H1 (cell line): Measurements from ENCODE around the gene RARRES1. TPM values are rescaled to one million over a fixed set of nuclear protein-coding genes. Genes with fewer than 3 reads are reported as not detected.

Source experiments
- EZH2 ChIP-seq: fragments of 200-600 bp; sonication (generic); IDR thresholded peaks from 2 replicates; pipeline ENCODE4 v1.7.1; 2012; ENCODE audit warnings: low read depth, mild to moderate bottlenecking, moderate library complexity, low read length, inconsistent platforms; ENCODE audit not compliant: severe bottlenecking
- HDAC2 ChIP-seq, 2 experiments: fragments of 300-600 bp in 1 of 2; sonication (generic) in 1 of 2; IDR thresholded peaks; 2 replicates each; pipeline ENCODE4 v1.6.1; 2011 to 2012; ENCODE audit warnings: low read depth in 2 of 2, low read length in 2 of 2, mild to moderate bottlenecking in 2 of 2, moderate library complexity in 2 of 2, borderline replicate concordance in 1 of 2, inconsistent platforms in 1 of 2
- KDM4A ChIP-seq: IDR thresholded peaks from one replicate; pipeline ENCODE4 v1.7.1; 2012; ENCODE audit warnings: low read depth, mild to moderate bottlenecking, moderate library complexity, low read length, inconsistent platforms; ENCODE audit not compliant: severe bottlenecking
- KDM5A ChIP-seq: fragments of 200-600 bp; IDR thresholded peaks from 2 replicates; pipeline ENCODE4 v1.7.1; 2012; ENCODE audit warnings: mild to moderate bottlenecking, low read length, inconsistent platforms, mixed read lengths
- polyA plus RNA-seq, 7 experiments: library from polyadenylated mRNA; depleted of rRNA in 3 of 7; stranded (reverse) in 5 of 7; unstranded in 2 of 7; fragments of >200 nt in 5 of 7; fragments of 200-250 nt in 2 of 7; gene quantifications; 1 replicate in 5 of 7; 2 replicates in 1 of 7; 4 replicates in 1 of 7; pipeline versions ENCODE4 v1.2.1 to v1.2.3, GENCODE V29; 2011 to 2013; ENCODE audit warnings: missing spikeins in 2 of 7, mixed read lengths in 2 of 7
- total RNA-seq: library from RNA; stranded (reverse); fragmentation: NEBNext Ultra II Directional; extraction: Animal tissue kit (Norgen Biotek cat#: 25700); gene quantifications from 2 replicates; pipeline ENCODE4 v1.2.1, GENCODE V29; 2021
- TF ChIP-seq, protein P1 (sequence below): fragments of 300-600 bp; sonication (generic); IDR thresholded peaks from 2 replicates; pipeline ENCODE4 v1.7.1; 2012; ENCODE audit warnings: low read length, moderate library complexity, mild to moderate bottlenecking, inconsistent platforms; ENCODE audit not compliant: insufficient replicate concordance
- TF ChIP-seq, protein P2 (sequence below): IDR thresholded peaks from 2 replicates; pipeline ENCODE4 v1.6.1; 2012; ENCODE audit warnings: low read length, inconsistent platforms

RARRES1 gene
- total and polyA plus RNA-seq, 2 of the 8 experiments (the other 6 are each of a cell fraction or from before 2014, with no cell fraction given): 0.26 to 0.71 TPM

DNA sequence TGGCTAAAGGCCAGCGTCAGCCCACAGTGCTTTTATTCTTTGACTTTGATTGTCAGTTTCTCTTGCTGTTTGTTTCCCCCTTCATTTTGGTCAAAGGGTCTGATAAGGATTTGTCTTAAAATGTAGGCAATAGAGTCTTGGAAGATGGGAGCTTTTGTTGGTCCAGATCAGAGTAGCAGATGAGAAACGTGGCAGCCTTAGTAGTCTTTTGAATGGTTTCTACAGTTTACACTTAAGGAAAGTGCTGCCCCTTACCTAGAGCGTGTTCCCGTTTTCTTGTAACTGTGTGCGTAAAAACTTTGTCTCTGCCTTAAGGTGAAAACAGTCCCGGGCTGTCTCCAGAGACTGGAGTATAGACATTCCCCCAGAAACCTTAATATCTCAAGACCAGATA lies 60.4 kb downstream of the RARRES1 start (continued):
- TF ChIP-seq, protein P1, sequence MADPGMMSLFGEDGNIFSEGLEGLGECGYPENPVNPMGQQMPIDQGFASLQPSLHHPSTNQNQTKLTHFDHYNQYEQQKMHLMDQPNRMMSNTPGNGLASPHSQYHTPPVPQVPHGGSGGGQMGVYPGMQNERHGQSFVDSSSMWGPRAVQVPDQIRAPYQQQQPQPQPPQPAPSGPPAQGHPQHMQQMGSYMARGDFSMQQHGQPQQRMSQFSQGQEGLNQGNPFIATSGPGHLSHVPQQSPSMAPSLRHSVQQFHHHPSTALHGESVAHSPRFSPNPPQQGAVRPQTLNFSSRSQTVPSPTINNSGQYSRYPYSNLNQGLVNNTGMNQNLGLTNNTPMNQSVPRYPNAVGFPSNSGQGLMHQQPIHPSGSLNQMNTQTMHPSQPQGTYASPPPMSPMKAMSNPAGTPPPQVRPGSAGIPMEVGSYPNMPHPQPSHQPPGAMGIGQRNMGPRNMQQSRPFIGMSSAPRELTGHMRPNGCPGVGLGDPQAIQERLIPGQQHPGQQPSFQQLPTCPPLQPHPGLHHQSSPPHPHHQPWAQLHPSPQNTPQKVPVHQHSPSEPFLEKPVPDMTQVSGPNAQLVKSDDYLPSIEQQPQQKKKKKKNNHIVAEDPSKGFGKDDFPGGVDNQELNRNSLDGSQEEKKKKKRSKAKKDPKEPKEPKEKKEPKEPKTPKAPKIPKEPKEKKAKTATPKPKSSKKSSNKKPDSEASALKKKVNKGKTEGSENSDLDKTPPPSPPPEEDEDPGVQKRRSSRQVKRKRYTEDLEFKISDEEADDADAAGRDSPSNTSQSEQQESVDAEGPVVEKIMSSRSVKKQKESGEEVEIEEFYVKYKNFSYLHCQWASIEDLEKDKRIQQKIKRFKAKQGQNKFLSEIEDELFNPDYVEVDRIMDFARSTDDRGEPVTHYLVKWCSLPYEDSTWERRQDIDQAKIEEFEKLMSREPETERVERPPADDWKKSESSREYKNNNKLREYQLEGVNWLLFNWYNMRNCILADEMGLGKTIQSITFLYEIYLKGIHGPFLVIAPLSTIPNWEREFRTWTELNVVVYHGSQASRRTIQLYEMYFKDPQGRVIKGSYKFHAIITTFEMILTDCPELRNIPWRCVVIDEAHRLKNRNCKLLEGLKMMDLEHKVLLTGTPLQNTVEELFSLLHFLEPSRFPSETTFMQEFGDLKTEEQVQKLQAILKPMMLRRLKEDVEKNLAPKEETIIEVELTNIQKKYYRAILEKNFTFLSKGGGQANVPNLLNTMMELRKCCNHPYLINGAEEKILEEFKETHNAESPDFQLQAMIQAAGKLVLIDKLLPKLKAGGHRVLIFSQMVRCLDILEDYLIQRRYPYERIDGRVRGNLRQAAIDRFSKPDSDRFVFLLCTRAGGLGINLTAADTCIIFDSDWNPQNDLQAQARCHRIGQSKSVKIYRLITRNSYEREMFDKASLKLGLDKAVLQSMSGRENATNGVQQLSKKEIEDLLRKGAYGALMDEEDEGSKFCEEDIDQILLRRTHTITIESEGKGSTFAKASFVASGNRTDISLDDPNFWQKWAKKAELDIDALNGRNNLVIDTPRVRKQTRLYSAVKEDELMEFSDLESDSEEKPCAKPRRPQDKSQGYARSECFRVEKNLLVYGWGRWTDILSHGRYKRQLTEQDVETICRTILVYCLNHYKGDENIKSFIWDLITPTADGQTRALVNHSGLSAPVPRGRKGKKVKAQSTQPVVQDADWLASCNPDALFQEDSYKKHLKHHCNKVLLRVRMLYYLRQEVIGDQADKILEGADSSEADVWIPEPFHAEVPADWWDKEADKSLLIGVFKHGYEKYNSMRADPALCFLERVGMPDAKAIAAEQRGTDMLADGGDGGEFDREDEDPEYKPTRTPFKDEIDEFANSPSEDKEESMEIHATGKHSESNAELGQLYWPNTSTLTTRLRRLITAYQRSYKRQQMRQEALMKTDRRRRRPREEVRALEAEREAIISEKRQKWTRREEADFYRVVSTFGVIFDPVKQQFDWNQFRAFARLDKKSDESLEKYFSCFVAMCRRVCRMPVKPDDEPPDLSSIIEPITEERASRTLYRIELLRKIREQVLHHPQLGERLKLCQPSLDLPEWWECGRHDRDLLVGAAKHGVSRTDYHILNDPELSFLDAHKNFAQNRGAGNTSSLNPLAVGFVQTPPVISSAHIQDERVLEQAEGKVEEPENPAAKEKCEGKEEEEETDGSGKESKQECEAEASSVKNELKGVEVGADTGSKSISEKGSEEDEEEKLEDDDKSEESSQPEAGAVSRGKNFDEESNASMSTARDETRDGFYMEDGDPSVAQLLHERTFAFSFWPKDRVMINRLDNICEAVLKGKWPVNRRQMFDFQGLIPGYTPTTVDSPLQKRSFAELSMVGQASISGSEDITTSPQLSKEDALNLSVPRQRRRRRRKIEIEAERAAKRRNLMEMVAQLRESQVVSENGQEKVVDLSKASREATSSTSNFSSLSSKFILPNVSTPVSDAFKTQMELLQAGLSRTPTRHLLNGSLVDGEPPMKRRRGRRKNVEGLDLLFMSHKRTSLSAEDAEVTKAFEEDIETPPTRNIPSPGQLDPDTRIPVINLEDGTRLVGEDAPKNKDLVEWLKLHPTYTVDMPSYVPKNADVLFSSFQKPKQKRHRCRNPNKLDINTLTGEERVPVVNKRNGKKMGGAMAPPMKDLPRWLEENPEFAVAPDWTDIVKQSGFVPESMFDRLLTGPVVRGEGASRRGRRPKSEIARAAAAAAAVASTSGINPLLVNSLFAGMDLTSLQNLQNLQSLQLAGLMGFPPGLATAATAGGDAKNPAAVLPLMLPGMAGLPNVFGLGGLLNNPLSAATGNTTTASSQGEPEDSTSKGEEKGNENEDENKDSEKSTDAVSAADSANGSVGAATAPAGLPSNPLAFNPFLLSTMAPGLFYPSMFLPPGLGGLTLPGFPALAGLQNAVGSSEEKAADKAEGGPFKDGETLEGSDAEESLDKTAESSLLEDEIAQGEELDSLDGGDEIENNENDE: no peak
- TF ChIP-seq EZH2 (no peak), HDAC2 (IDR thresholded peaks at IDR 0.05; ENCODE audit: borderline replicate concordance in 1 of 2, low read depth in 2 of 2, low read length in 2 of 2) (no peak), KDM5A (no peak), KDM4A (no peak)
- TF ChIP-seq, protein P2, sequence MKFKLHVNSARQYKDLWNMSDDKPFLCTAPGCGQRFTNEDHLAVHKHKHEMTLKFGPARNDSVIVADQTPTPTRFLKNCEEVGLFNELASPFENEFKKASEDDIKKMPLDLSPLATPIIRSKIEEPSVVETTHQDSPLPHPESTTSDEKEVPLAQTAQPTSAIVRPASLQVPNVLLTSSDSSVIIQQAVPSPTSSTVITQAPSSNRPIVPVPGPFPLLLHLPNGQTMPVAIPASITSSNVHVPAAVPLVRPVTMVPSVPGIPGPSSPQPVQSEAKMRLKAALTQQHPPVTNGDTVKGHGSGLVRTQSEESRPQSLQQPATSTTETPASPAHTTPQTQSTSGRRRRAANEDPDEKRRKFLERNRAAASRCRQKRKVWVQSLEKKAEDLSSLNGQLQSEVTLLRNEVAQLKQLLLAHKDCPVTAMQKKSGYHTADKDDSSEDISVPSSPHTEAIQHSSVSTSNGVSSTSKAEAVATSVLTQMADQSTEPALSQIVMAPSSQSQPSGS: no peak
